Measurements from ENCODE around the gene CDH15.
"Not testable (repeated sequence)": the region's sequence is repeated elsewhere in the genome, so short reads cannot be mapped to it uniquely, and the experiment has no call there.

Gene CDH15

GRCh38 chr16:89174877-89175276 lies 3.3 kb downstream of the CDH15 start:
- DNase-seq: no peak

DNA sequence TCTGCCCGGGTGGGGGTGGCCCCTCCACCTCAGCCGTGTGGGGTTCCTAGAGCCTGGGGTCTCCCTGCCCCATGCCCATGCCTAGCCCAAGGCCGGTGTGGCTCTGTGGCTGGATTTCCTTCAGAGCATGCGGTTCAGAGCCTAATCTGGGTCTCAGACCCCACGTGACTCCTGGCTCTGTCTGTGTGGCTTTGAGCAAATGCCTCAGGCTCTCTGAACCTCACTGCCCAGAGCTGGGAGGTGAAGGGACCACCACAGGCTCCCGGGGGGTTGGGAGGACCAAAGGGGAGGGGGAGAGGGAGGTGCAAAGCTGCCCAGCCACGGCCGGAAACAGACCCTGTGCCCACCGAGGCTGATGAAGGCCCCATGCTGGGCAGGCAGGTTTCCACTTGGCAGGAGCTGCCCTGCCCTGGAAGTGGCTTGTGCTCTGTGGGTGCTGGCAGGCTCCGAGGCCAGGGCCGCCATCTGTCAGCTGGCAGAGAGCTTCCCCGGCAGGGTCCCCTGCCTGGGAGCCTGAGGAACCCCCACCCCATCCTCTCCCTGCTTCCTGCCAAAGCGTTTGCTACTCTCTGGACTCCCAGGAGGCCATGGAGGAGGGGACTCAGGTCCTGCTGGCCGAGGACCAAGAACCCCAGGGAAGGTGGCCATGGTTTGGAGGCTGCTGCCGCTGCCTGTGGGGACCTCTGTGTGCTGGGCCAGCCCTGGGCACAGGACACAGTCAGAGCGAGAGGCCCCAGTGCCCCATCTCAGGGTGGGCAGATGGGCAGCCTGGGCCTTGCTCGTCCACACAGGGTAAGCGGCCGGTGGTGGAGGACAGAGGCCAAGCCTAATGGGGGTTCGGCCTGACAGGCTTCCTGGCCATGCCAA lies 4.0 kb downstream of the CDH15 start:
- no peak for DNase-seq

GRCh38 chr16:89176147-89176690 lies 4.7 kb downstream of the CDH15 start:
- no peak for DNase-seq

- no peak for DNase-seq
Measured at GRCh38 chr16:89176717-89177116, 5.2 kb downstream of the CDH15 start.

- no peak for DNase-seq
Measured at GRCh38 chr16:89177501-89177900, 6.0 kb downstream of the CDH15 start.

GRCh38 chr16:89178453-89179147 lies 7.1 kb downstream of the CDH15 start:
- no peak for DNase-seq

DNA sequence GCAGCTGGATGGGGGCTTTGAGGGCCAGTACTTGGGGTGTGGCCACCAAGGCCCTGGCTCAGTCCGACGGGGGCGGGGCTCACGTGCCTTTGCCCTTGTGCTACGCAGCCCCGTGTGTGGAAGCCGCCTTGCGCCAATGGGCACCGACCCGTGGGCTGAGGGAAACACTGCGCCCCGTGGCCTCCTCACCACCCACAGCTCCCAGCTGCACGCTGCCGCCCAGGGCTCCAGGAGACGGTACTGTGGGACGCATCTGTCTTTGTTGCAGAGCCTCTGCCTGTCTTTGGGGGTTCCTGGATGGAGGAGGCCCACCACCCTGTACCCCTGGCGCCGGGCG lies 7.6 kb downstream of the CDH15 start:
- no peak for DNase-seq

DNA sequence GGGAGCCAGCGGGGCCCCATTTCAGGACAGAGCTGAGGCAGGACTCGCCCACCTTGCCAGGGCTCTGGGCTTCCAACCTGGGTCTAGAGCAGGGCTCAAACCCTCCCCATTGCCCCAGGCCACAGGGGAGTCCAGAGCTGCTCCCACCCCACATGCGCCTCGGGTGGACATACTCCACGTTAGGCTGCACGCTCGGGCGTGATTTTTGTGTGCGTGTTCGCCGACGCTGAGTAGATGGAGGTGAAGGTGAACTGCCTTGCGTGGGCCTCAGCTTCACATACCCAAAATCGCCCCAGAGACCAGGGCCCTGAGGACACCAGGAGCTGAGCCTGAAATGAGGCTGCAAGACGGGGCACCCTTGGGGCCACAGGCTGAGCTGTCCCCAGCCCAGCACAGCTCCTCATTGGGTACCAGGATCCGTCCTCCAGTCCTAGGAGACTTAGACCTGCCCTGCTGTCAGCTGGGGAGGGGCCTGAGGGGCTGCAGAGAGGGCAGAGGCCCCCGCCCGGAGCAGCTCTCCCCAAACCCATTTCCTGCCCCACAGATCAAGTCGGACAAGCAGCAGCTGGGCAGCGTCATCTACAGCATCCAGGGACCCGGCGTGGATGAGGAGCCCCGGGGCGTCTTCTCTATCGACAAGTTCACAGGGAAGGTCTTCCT lies 8.2 kb downstream of the CDH15 start:
- no peak for DNase-seq

- DNase-seq: no peak
Measured at GRCh38 chr16:89183463-89183862, 11.9 kb downstream of the CDH15 start.

GRCh38 chr16:89183975-89184676 lies 12.6 kb downstream of the CDH15 start:
- DNase-seq: no peak

- DNase-seq: no peak
Measured at GRCh38 chr16:89184677-89184932, 13.1 kb downstream of the CDH15 start.

GRCh38 chr16:89184933-89185794 lies 13.6 kb downstream of the CDH15 start:
- DNase-seq: no peak

- DNase-seq: not testable (repeated sequence)
Measured at GRCh38 chr16:89185887-89186592, 14.5 kb downstream of the CDH15 start.

- not testable (repeated sequence) for DNase-seq
Measured at GRCh38 chr16:89186593-89187031, 15.1 kb downstream of the CDH15 start.

GRCh38 chr16:89187032-89187769 lies 15.7 kb downstream of the CDH15 start:
- no peak for DNase-seq

GRCh38 chr16:89187770-89188392 lies 16.3 kb downstream of the CDH15 start:
- DNase-seq: no peak

DNA sequence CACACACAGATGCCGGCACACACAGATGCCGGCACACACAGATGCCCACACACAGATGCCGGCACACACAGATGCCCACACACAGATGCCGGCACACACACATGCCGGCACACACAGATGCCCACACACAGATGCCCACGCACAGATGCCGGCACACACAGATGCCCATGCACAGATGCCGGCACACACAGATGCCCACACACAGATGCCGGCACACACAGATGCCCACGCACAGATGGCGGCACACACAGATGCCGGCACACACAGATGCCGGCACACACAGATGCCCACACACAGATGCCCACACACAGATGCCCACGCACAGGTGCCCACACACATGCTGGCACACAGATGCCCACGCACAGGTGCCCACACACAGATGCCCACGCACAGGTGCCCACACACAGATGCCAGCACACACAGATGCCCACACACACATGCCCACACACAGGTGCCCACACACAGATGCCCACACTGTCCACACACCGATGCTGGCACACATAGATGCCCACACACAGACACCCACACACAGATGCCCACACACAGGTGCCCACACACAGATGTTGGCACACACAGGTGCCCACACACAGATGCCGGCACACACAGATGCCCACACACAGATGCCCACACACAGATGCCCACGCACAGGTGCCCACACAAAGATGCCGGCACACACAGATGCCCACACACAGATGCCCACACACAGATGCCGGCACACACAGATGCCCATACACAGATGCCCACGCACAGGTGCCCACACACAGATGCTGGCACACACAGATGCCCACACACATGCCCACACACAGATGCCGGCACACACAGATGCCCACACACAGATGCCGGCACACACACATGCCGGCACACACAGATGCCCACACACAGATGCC lies 17.2 kb downstream of the CDH15 start:
- not testable (repeated sequence) for DNase-seq

GRCh38 chr16:89189358-89190025 lies 17.9 kb downstream of the CDH15 start:
- no peak for DNase-seq

All from CD4-positive, alpha-beta T cell treated with Interleukin-15 for 1 hour (primary cell).